Dermis blood vessel endothelial cell (primary cell): ENCODE measurements around the gene TEKTIP1. TPM values are rescaled to one million over a fixed set of nuclear protein-coding genes. Genes with fewer than 3 reads are reported as not detected.
"Not testable (repeated sequence)": the region's sequence is repeated elsewhere in the genome, so short reads cannot be mapped to it uniquely, and the experiment has no call there.

Experiments
- DNase-seq: peaks from one replicate; pipeline ENCODE4 v3.0.0; 2010
- total RNA-seq: library from RNA; depleted of rRNA; stranded (reverse); fragments of >200 nt; gene quantifications from 2 replicates; pipeline ENCODE4 v1.2.3, GENCODE V29; 2014

The TEKTIP1 gene
- total RNA-seq, 1 donor from 2014 or later, result not detected

DNA sequence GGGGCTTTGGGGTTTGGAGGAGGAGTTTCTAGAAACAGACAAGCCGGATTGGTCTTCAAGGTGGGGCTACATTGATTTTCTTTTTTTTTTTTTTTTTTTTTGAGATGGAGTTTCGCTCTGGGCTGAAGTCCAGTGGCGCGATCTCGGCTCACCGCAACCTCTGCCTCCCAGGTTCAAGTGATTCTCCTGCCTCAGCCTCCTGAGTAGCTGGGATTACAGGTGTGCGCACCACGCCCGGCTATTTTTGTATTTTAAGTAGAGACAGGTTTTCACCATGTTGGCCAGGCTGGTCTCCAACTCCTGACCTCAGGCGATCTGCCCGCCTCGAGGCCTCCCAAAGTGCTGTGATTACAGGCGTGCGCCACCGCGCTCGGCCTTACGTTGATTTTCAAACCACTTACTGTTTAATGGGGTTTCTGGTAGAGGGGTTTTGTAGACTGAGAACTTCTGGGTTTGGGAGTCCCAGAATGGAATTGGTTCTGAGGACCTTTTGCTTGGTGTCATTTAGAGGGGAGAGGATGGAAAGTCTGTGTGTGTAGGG is 30.8 kb upstream of the TEKTIP1 start:
- not testable (repeated sequence) for DNase-seq

- DNase-seq, result no peak
These were observed 30.0 kb upstream of the TEKTIP1 start for GRCh38 chr19:3508771-3509535.

- DNase-seq, result peak; percentile 70
These were observed 29.4 kb upstream of the TEKTIP1 start for GRCh38 chr19:3509566-3509989.

DNA sequence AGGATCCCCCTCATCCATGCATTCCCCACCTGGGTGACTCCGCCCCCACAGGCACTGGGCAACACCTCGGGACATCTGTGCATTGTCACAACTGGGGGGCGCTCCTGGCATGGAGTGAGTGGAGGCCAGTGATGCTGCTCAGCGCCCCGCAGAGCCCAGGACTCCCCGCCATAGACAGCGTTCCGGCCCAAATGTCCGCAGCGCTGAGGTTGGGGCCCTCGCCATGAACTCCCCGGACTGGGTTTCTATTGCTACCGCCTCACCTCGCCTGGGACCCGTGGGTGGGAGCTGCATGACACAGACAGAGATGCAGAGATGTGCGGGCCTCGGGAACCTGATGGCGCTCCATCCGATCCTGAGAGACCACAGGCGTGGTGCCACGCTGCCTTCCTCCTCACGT is 28.2 kb upstream of the TEKTIP1 start:
- no peak for DNase-seq

- DNase-seq, result no peak
These were observed 27.3 kb upstream of the TEKTIP1 start for GRCh38 chr19:3511506-3512251.

- DNase-seq, result no peak
These were observed 26.3 kb upstream of the TEKTIP1 start for GRCh38 chr19:3512562-3513228.

GRCh38 chr19:3513229-3514140 is 25.5 kb upstream of the TEKTIP1 start:
- DNase-seq, result no peak

DNA sequence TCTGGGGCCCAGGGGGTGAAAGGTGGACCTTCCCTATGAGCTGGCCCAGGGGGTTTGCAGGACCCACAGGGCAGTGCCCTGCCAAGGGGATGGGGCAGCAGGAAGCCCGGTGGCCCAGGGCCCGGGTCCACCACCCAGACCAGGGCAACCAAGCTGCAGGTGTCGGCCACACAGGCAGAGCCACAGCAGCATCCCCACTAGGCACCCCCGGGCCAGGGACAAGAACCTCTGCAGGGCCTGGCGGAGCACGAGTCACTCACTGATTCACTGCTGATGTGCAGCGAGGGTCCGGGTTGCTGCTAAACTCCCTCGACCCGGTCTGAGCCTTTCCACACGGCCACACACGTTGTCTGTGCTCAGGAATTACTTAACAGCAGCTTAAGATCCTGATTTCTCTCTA is 24.0 kb upstream of the TEKTIP1 start:
- no peak for DNase-seq

GRCh38 chr19:3515891-3516422 is 23.0 kb upstream of the TEKTIP1 start:
- DNase-seq, result no peak

DNA sequence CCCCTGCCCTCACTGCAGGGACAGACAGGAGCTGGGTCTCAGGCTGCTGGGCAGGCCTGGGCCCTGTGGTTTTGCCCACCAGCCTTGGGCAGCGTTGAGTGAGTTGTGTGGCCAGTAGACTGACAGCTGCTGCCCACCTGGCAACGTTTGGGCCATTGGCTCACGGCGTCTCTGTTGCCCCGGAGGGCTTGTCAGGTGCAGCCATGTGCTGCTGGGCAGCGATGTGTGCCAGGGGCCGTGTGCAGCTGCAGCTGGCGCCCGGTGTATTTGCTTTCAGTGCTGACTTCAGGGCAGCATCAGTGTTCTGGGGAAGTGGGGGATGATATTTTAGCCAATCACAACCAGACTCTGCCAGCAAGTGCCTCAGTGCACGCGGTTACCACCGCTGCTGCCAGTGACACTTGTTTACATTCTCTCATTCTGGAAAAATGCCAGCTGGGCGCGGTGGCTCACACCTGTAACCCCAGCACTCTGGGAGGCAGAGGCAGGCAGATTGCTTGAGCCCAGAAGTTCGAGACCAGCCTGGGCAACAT is 22.2 kb upstream of the TEKTIP1 start:
- peak; percentile 21 for DNase-seq

GRCh38 chr19:3517638-3518037 is 21.3 kb upstream of the TEKTIP1 start:
- no peak for DNase-seq

DNA sequence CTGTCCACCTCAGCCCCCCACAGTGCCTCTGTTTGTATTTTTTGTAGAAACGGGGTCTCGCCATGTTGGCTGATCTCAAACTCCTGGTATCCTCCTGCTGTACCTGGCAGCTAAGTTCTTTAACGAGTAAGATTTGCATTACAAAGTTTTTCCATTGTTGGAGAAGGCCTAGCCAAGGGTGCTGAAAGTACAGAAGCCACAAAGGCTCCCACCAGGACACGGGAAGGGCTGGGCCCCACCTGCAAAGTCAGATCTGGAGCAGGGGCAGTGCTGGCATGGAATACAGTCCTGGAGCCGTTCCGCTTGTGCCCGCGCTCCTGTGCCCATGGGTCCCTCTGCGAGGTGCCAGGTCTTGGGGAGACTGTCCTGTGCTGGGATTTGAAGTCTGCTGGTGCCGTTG is 20.7 kb upstream of the TEKTIP1 start:
- DNase-seq, result no peak

GRCh38 chr19:3518659-3519058 is 20.3 kb upstream of the TEKTIP1 start:
- no peak for DNase-seq

DNA sequence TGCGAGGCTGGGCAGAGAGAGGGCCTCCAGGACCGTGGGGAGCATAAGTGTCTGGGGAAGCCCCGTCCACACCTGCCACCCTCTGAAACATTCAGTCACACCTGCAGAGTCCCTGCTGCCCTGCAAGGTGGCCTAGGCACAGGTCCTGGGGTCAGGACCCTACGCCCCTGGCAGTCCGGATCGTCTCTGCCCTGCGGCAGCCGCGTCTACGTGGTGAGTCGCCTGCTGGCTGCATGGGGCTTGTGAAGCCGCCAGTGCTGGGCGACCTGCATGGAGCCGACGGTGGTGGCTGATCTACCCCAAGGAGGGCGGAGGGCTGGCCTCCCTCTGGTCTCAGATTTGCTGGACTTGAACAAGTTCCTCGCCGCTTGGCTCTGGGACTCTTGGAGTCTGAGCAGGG is 19.8 kb upstream of the TEKTIP1 start:
- DNase-seq, result no peak

- no peak for DNase-seq
These were observed 18.5 kb upstream of the TEKTIP1 start for GRCh38 chr19:3520166-3521103.

DNA sequence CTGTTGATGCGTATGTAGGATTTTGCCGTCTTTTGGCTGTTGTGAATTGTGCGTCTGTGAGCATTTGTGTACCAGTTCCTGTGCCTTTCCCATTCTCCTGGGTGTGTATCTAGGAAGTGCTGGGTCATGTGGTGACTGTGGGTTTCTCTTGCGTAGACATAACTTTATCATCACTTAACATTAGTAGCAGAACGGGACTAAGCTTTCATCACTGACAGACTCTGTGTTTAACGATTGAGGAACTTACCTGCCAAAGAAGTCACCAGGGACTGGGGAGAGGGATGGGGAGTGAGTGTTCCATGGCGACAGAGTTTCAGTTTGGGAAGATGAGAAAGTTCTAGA is 17.9 kb upstream of the TEKTIP1 start:
- DNase-seq, result no peak

DNA sequence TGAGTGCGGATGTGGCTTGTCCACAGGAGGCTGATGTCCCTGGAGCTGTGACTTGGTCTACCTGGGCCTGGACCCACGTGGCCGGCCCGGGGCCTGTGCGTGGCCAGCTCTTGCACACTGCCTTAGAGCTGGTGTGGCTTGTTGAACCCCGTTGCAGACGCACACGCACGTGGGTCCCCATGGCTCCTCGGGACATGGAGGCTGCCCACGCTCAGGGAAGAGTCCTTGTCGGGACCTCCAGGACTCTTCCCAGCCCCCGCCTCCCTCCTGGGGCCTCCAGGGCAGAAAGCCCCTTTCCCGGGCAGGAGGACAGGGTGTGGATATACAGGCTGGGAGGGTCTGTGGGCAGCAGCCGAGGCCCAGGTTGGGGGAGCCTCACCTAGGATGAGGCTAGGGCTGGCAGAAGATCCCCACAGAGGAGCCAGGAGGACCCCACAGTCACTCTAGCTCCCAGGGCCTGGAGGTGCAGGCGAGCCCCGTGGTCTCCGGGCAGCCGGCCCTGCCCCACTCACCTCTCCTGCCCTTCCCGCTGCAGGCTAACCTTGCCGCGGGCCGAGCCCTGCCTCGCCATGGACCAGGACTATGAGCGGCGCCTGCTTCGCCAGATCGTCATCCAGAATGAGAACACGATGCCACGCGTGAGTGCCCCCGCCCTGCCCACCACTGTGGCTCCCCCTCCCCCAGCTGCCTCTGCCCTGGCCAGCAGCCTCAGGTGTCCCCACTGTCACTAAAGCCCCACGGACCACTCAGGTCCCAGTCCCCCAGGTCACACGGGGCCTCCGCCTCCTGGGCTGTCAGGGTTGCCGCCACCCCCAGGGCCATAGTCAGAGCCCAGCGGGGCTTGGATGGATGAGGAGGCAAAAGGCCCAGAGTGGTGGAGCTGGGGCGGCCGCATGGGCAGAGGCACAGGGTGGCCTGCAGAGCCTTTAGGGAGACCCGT is 16.3 kb upstream of the TEKTIP1 start:
- no peak for DNase-seq

GRCh38 chr19:3523361-3524077 is 15.5 kb upstream of the TEKTIP1 start:
- DNase-seq, result no peak
